LoVo (cell line): Measurements from ENCODE around the gene RLBP1.

ENCODE experiments used
- DNase-seq: peaks from one replicate; pipeline ENCODE4 v3.0.0-alpha.2; 2016; ENCODE audit warnings: low spot score

RLBP1 gene

DNA sequence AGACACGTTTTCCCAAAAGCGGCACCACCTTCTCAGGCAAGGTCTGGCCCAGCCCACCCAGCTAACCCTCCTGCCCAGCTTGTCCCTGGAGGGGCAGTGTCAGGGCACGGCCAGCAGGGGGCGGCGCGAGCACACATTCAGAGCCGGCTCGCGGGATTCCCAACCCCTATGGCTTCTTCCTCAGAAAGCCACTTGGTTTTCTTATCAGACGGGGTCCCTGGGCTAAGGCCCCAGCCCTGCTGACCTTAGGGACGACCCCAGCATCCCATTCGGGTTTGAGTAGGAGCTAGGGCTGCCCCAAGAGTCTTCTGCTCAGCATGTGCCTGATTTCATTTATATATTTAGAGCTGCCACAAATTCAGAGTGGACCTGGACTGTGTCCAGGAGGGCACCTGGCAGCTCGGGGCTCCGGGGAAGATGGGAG, 14.5 kb downstream of the RLBP1 start:
- peak; percentile 85 for DNase-seq

DNA sequence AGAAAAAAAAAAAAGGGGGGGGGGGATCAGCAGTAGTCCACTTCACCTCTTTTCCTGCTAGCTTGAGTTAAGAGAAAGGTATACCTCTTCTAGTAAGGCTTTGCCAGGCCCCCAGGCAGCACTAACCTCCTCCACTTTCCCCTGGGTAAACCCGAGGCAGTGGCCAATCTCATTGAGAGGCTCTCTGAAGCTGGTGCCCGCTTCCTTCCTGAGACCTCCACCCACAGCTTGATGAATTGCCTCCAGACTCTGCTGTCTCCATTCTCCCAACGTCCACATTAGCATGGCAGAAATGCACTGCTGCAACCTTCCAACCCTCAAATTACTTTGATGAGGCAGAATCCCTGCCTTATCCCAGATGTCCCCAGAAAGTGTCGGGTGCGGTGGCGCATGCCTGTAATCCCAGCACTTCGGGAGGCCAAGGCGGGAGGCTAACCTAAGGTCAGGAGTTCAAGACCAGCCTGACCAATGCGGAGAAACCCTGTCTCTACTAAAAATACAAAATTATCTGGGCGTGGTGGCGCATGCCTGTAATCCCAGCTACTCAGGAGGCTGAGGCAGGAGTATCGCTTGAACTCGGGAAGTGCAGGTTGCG, 15.3 kb downstream of the RLBP1 start:
- DNase-seq = no peak

GRCh38 chr15:89203705-89204273, 17.6 kb downstream of the RLBP1 start:
- DNase-seq = no peak

- no peak for DNase-seq
Measured at GRCh38 chr15:89201465-89202005, 19.8 kb downstream of the RLBP1 start.

DNA sequence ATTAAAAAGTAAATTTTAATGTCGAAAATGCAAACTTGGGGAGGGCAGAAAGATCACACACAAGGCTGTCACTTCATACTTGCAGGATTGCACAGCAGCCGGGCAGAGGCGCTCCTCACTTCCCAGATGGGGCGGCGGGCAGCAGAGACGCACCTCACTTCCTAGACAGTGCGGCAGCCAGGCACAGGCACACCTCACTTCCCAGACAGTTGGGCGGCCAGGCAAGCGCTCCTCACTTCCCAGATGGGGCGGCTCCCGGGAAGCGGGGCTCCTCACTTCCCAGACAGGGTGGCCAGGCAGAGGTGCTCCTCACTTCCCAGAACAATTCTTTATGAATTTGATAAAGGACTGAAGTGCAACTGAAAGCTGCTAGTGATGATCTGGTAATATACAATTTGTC, 21.2 kb downstream of the RLBP1 start:
- no peak for DNase-seq

DNA sequence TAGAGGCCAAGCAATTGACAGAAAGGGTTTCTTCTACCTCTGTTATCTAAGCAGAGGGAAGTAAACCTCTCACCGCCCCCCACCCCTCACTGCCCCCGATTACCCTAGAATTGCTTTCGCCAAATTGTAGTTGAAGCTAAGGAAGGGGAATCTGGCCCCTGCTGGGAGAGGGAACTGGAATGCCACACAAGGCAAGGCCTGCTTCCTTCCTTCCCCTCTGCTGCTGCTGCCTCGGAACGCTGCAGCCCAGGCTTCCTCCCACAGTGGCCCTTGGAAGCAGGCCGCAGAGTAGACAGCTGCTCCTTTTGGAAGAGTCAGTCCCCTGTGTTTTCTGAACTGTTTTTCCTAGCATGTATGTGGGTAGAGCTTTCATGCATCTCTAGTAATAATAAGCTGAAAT, 21.6 kb downstream of the RLBP1 start:
- DNase-seq = no peak

DNA sequence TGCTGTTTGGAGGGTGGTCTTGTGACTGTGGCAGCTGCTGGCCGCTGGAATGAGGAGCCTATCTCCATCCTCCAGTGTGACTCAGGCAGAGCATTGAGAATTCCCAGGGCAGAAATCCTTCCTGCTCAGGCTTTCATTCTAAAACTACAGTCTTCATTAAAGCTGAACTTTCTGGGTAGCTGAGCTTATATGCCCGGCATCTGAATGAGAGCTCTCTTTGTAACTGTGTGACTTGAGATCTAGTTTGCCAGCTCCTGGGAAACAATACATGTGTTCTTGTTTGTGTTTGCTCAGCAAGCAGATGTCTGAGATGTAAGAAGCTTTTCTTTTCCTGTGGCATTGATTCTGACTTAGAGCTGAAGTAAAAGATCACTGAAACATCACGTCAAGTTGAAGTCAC, 22.4 kb downstream of the RLBP1 start:
- DNase-seq = no peak

GRCh38 chr15:89198196-89198595, 23.2 kb downstream of the RLBP1 start:
- DNase-seq = no peak

- DNase-seq = peak; percentile 38
Measured at GRCh38 chr15:89197503-89197971, 23.8 kb downstream of the RLBP1 start.

GRCh38 chr15:89196994-89197393, 24.4 kb downstream of the RLBP1 start:
- peak; percentile 50 for DNase-seq

GRCh38 chr15:89196241-89196640, 25.1 kb downstream of the RLBP1 start:
- no peak for DNase-seq

- DNase-seq = no peak
Measured at GRCh38 chr15:89195836-89196235, 25.5 kb downstream of the RLBP1 start.

DNA sequence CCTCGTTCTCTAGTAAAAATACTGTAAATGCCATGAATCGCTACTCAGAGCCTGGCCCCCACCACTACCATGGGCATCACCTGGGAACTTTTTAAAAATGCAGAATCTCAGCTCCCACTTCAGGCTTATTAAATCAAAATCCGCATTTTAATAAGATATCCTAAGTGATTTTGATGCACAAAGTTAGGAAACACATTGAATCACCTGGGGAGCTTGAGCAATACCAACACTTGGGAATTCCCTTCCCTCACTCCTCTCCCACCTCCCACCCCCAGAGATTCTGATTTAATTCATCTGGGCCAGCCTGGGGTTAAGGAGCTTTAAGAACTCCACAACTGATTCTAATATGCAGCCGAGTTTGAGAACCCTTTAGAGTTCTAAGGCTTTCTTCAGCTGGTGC, 26.8 kb downstream of the RLBP1 start:
- DNase-seq = no peak

DNA sequence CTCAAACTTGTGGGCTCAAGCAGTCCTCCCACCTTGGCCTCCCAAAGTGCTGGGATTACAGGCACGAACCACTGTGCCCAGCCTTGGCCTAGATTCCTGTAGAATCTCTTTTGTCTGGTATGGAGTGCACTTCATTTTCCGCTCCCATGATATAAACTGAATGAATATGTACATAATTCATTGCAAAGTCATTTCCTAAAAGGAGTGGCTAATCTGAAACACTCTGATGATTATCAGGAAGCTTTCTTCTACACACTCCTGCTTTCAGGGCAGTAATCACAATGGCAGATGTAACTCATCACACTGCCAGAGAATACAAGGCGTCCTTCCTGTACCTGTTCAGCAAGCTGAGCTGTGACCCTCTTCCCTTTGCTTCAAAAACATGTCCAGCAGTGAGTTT, 28.6 kb downstream of the RLBP1 start:
- no peak for DNase-seq

- no peak for DNase-seq
Measured at GRCh38 chr15:89192136-89192535, 29.2 kb downstream of the RLBP1 start.

- no peak for DNase-seq
Measured at GRCh38 chr15:89187986-89188514, 33.3 kb downstream of the RLBP1 start.

- DNase-seq = no peak
Measured at GRCh38 chr15:89187301-89187985, 33.9 kb downstream of the RLBP1 start.

- DNase-seq = no peak
Measured at GRCh38 chr15:89186803-89187202, 34.6 kb downstream of the RLBP1 start.

DNA sequence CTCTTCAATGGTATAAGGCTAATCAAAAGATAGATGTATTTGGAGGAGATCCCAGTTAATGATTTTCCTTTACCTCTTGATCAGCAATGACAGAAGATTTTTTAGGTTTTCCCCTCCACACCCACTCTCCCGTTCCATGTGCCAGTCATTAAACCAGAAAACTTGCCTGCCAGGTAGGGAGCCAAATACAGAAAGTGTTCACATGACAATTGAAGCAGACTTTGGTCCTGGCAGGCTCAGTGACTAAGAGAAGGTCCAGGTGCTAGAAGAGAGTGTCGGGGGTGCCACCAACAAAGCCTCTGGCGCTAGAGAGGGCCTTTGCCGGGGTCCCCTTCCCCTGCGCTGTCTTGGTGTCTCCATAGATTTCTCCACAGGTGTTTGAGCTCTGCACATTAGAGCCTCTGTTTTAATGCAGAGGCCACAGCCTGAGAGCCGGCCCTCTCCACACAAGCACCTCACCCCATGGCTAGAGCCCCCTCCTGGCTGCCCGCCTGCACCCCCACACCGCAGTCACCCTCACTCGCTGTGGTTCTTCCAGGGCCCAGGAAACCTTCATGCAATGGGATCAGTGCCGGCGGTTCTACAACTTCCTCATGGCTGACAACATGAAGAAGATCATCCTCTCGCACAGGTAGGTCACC, 36.4 kb downstream of the RLBP1 start:
- DNase-seq = no peak

GRCh38 chr15:89184357-89184756, 37.0 kb downstream of the RLBP1 start:
- DNase-seq = no peak

DNA sequence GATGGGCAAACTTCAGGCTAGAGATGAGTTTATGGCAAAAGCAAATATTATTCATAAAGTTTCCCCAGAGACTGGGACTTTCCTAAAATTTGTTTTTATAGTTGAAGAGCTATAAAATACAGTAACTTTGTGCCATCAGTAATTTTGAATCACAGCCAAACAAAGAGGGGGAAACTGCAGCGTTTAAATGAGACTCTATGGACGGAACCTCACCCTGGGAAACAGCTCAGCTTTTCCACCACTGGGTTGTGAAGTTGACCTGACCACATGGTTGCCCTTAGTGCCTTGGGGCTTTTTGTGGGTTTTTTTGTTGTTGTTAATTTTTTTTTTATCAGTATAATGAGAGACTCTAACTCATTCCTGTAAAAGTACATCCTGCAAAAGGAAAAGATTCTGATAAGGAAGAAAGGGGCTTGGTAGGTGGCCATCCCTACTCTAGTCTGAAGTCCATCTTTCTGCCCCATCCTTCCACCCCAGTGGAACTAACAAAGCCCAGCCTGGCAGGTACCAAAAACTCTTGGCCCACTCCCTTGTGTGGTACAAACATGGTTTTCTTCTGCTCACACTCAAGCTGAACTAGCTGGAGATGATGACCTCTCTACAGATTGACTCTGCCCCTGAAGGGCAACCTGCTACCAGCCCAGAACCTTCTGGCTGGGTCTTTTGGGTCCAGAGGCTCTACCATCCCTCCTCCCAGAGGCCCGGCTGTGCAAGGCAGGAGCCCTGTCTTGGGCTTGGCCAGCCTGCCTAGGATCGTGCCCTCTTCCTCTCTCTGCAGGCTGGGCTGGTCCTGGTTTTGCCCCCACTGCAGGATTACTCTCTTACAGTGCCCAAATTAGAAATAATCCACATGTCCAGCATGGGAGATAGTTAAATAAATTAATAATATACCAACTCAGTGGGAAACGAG, 41.2 kb downstream of the RLBP1 start:
- DNase-seq = no peak
